Naive B cell (primary cell): ENCODE measurements around the gene ZNF20. TPM values are rescaled to one million over a fixed set of nuclear protein-coding genes. Genes with fewer than 3 reads are reported as not detected.

Experiments used
- ATAC-seq, 2 donors: fragments of 150-1000 bp; cut with Tn5 transposase; 2 replicates each; pipeline ENCODE4 v1.10.0; 2021; ENCODE audit warnings: low read depth in 2 of 2, mild to moderate bottlenecking in 2 of 2, moderate library complexity in 2 of 2
- DNase-seq: peaks from one replicate; pipeline ENCODE4 v3.0.0; 2022
- H3K27ac Mint-ChIP-seq, 6 donors: one replicate each; pipeline ENCODE4 v1.8.0; 2020 to 2022; ENCODE audit warnings: mild to moderate bottlenecking in 6 of 6, mixed read lengths in 6 of 6, moderate library complexity in 5 of 6, inconsistent platforms in 2 of 6
- H3K27me3 Mint-ChIP-seq, 3 donors: one replicate each; pipeline ENCODE4 v1.8.0; 2021 to 2022; ENCODE audit warnings: mixed read lengths in 3 of 3, mild to moderate bottlenecking in 1 of 3
- H3K36me3 Mint-ChIP-seq, 2 donors: one replicate each; pipeline ENCODE4 v1.8.0; 2020 to 2022; ENCODE audit warnings: mixed read lengths in 2 of 2, inconsistent platforms in 1 of 2, mild to moderate bottlenecking in 1 of 2
- H3K4me1 Mint-ChIP-seq, 3 donors: one replicate each; pipeline ENCODE4 v1.8.0; 2020 to 2022; ENCODE audit warnings: mixed read lengths in 3 of 3, inconsistent platforms in 1 of 3, mild to moderate bottlenecking in 1 of 3, moderate library complexity in 1 of 3
- H3K4me3 Mint-ChIP-seq, 8 donors: one replicate each; pipeline ENCODE4 v1.8.0; 2020 to 2022; ENCODE audit warnings: mild to moderate bottlenecking in 8 of 8, mixed read lengths in 8 of 8, moderate library complexity in 8 of 8, inconsistent platforms in 2 of 8
- H3K9me3 Mint-ChIP-seq, 7 donors: one replicate each; pipeline ENCODE4 v1.8.0; 2020 to 2022; ENCODE audit warnings: mixed read lengths in 7 of 7, mild to moderate bottlenecking in 5 of 7, inconsistent platforms in 2 of 7, moderate library complexity in 1 of 7
- polyA plus RNA-seq, 6 donors: library from polyadenylated mRNA; unstranded; fragments of 300-500 nt; fragmentation: Illumina TruSeq; gene quantifications; one replicate each; pipeline ENCODE4 v1.2.3, GENCODE V29; 2021; ENCODE audit warnings: low read depth in 6 of 6

Gene ZNF20
- polyA plus RNA-seq, result 1 to 10 TPM; 1.8 to 5.5 (median 2.9) TPM

GRCh38 chr19:12139885-12140544, at the start of gene ZNF20:
Gene ZNF20 (minus strand): TSS chr19:12140350. CDS start chr19:12140182, 168 bp downstream.
- Mint-ChIP-seq H3K4me1 (peaks cover 25 to 42% (median 37%) of the 10 kb centered on the region in 3 donors), H3K36me3 (peaks cover 2 to 5% of the 10 kb centered on the region in 2 donors), H3K4me3 (peak within 1 kb of the TSS; percentile 87 to 99 (median 93)), H3K9me3 (peaks cover 0 to 1% (median 0%) of the 10 kb centered on the region in 7 donors), H3K27ac (peak within 1 kb of the TSS; percentile 26 to 94 (median 79)), H3K27me3 (no peaks in the 10 kb centered on the region)
- DNase-seq (peak; percentile 87), ATAC-seq (peak; percentile 85 to 91)

GRCh38 chr19:12187625-12188024, 47.5 kb upstream of the ZNF20 start:
- Mint-ChIP-seq H3K9me3 (peaks cover 8 to 79% (median 60%) of the 10 kb centered on the region in 7 donors), H3K27me3 (no peaks in the 10 kb centered on the region), H3K27ac (no peak overlapping the region), H3K4me1 (peaks cover 0 to 3% (median 1%) of the 10 kb centered on the region in 3 donors), H3K4me3 (no peak overlapping the region), H3K36me3 (peaks cover 57 to 61% of the 10 kb centered on the region in 2 donors)
- ATAC-seq (no peak), DNase-seq (no peak)

GRCh38 chr19:12180377-12180776, 40.2 kb upstream of the ZNF20 start:
- H3K27ac Mint-ChIP-seq, result peak overlapping the region in 1 of 6 donors; percentile 18
- peaks cover 2 to 27% (median 10%) of the 10 kb centered on the region in 7 donors for H3K9me3 Mint-ChIP-seq
- DNase-seq (no peak), ATAC-seq (no peak)
- H3K4me3 Mint-ChIP-seq, result peak overlapping the region in 1 of 8 donors; percentile 3
- no peaks in the 10 kb centered on the region for H3K27me3 Mint-ChIP-seq
- peaks cover 21 to 45% (median 38%) of the 10 kb centered on the region in 3 donors for H3K4me1 Mint-ChIP-seq
- H3K36me3 Mint-ChIP-seq, result peaks cover 19 to 22% of the 10 kb centered on the region in 2 donors

GRCh38 chr19:12166626-12167025, 26.5 kb upstream of the ZNF20 start:
- ATAC-seq, result no peak
- Mint-ChIP-seq H3K4me3 (peak overlapping the region in 1 of 8 donors; percentile 49), H3K9me3 (no peaks in the 10 kb centered on the region), H3K27me3 (no peaks in the 10 kb centered on the region), H3K36me3 (peaks cover 0 to 17% of the 10 kb centered on the region in 2 donors), H3K4me1 (peaks cover 29 to 64% (median 49%) of the 10 kb centered on the region in 3 donors), H3K27ac (peak overlapping the region in 4 of 6 donors; percentile 5 to 75 (median 64))
- no peak for DNase-seq

- Mint-ChIP-seq H3K36me3 (peaks cover 0 to 12% of the 10 kb centered on the region in 2 donors), H3K4me3 (peak overlapping the region; percentile 89 to 100 (median 96)), H3K9me3 (no peaks in the 10 kb centered on the region), H3K27me3 (no peaks in the 10 kb centered on the region), H3K4me1 (peaks cover 24 to 57% (median 38%) of the 10 kb centered on the region in 3 donors), H3K27ac (peak overlapping the region; percentile 90 to 100 (median 98))
- DNase-seq (no peak), ATAC-seq (no peak)
Measured at GRCh38 chr19:12163826-12164225, 23.7 kb upstream of the ZNF20 start.

- Mint-ChIP-seq H3K4me3 (peak within 1 kb of the TSS; percentile 90 to 100 (median 97)), H3K36me3 (peaks cover 0 to 12% of the 10 kb centered on the region in 2 donors), H3K27ac (peak within 1 kb of the TSS; percentile 97 to 100 (median 100)), H3K27me3 (no peaks in the 10 kb centered on the region), H3K4me1 (peaks cover 24 to 53% (median 38%) of the 10 kb centered on the region in 3 donors), H3K9me3 (no peaks in the 10 kb centered on the region)
- DNase-seq, result peak; percentile 88
- peak; percentile 98 for ATAC-seq
Measured at GRCh38 chr19:12162882-12163806, 23.0 kb upstream of the ZNF20 start, which contains the start of gene ZNF136. Gene ZNF136 (plus strand): TSS chr19:12163096. CDS start chr19:12163204, 108 bp downstream.

- Mint-ChIP-seq H3K4me3 (peak overlapping the region; percentile 90 to 100 (median 97)), H3K36me3 (peaks cover 0 to 12% of the 10 kb centered on the region in 2 donors), H3K27ac (peak overlapping the region; percentile 97 to 100 (median 100)), H3K4me1 (peaks cover 24 to 50% (median 38%) of the 10 kb centered on the region in 3 donors), H3K9me3 (no peaks in the 10 kb centered on the region), H3K27me3 (no peaks in the 10 kb centered on the region)
- ATAC-seq, result peak; percentile 2
- no peak for DNase-seq
Measured at GRCh38 chr19:12162513-12162881, 22.3 kb upstream of the ZNF20 start.

GRCh38 chr19:12159773-12160414, 19.7 kb upstream of the ZNF20 start:
- H3K27ac Mint-ChIP-seq, result no peak overlapping the region
- DNase-seq (no peak), ATAC-seq (no peak)
- H3K4me1 Mint-ChIP-seq, result peaks cover 20 to 35% (median 31%) of the 10 kb centered on the region in 3 donors
- no peaks in the 10 kb centered on the region for H3K9me3 Mint-ChIP-seq
- H3K36me3 Mint-ChIP-seq, result peaks cover 0 to 7% of the 10 kb centered on the region in 2 donors
- no peaks in the 10 kb centered on the region for H3K27me3 Mint-ChIP-seq
- H3K4me3 Mint-ChIP-seq, result peak overlapping the region in 2 of 8 donors; percentile 3 to 27

GRCh38 chr19:12156223-12157058, 16.3 kb upstream of the ZNF20 start, which contains the start of gene ZNF625:
Gene ZNF625 (minus strand): TSS chr19:12156734. CDS start chr19:12156558, 176 bp downstream.
- Mint-ChIP-seq H3K4me3 (peak within 1 kb of the TSS; percentile 93 to 97 (median 94)), H3K27ac (peak within 1 kb of the TSS in 4 of 6 donors; percentile 33 to 93 (median 72)), H3K9me3 (no peaks in the 10 kb centered on the region), H3K4me1 (peaks cover 6 to 26% (median 18%) of the 10 kb centered on the region in 3 donors), H3K36me3 (no peaks in the 10 kb centered on the region), H3K27me3 (no peaks in the 10 kb centered on the region)
- peak; percentile 66 to 83 for ATAC-seq
- peak; percentile 19 for DNase-seq

- Mint-ChIP-seq H3K4me1 (peaks cover 6 to 26% (median 18%) of the 10 kb centered on the region in 3 donors), H3K9me3 (no peaks in the 10 kb centered on the region), H3K4me3 (peak overlapping the region; percentile 93 to 97 (median 94)), H3K27me3 (no peaks in the 10 kb centered on the region), H3K36me3 (no peaks in the 10 kb centered on the region), H3K27ac (peak overlapping the region in 2 of 6 donors; percentile 7 to 88)
- ATAC-seq (no peak), DNase-seq (no peak)
Measured at GRCh38 chr19:12155324-12155860, 15.2 kb upstream of the ZNF20 start.

GRCh38 chr19:12145348-12145747, 5.2 kb upstream of the ZNF20 start:
- Mint-ChIP-seq H3K4me1 (peaks cover 10 to 12% (median 11%) of the 10 kb centered on the region in 3 donors), H3K9me3 (peaks cover 4 to 13% (median 7%) of the 10 kb centered on the region in 7 donors), H3K27ac (peak overlapping the region in 1 of 6 donors; percentile 43), H3K36me3 (peaks cover 24 to 27% of the 10 kb centered on the region in 2 donors), H3K27me3 (no peaks in the 10 kb centered on the region), H3K4me3 (no peak overlapping the region)
- ATAC-seq (no peak), DNase-seq (no peak)

- peak overlapping the region in 4 of 6 donors; percentile 12 to 64 (median 22) for H3K27ac Mint-ChIP-seq
- DNase-seq, result no peak
- peaks cover 25 to 42% (median 37%) of the 10 kb centered on the region in 3 donors for H3K4me1 Mint-ChIP-seq
- no peak for ATAC-seq
- H3K9me3 Mint-ChIP-seq, result peaks cover 4 to 13% (median 7%) of the 10 kb centered on the region in 7 donors
- peaks cover 14 to 15% of the 10 kb centered on the region in 2 donors for H3K36me3 Mint-ChIP-seq
- no peaks in the 10 kb centered on the region for H3K27me3 Mint-ChIP-seq
- peak overlapping the region in 7 of 8 donors; percentile 48 to 98 (median 88) for H3K4me3 Mint-ChIP-seq
Measured at GRCh38 chr19:12141405-12141736, 1.2 kb upstream of the ZNF20 start.
